Fibroblast of skin of left quadriceps (primary cell): ENCODE measurements around the gene SSNA1.

Experiments
- DNase-seq, 2 experiments: peaks; one replicate each; pipeline ENCODE4 v3.0.0-alpha.2; 2013; ENCODE audit warnings: low read depth in 2 of 2

SSNA1 gene

GRCh38 chr9:137152844-137153405, 35.6 kb upstream of the SSNA1 start:
- no peak for DNase-seq

- DNase-seq = peak in 1 of 2 experiments; percentile 6
Measured at GRCh38 chr9:137156567-137157375, 31.7 kb upstream of the SSNA1 start.

GRCh38 chr9:137157618-137158415, 30.7 kb upstream of the SSNA1 start:
- DNase-seq = no peak

- DNase-seq = no peak
Measured at GRCh38 chr9:137158625-137159024, 29.9 kb upstream of the SSNA1 start.

- DNase-seq = no peak
Measured at GRCh38 chr9:137159105-137160053, 29.1 kb upstream of the SSNA1 start.

GRCh38 chr9:137160054-137160425, 28.4 kb upstream of the SSNA1 start:
- no peak for DNase-seq

GRCh38 chr9:137160716-137161557, 27.5 kb upstream of the SSNA1 start:
- no peak for DNase-seq

GRCh38 chr9:137161558-137162486, 26.7 kb upstream of the SSNA1 start:
- no peak for DNase-seq

- DNase-seq = no peak
Measured at GRCh38 chr9:137162505-137163364, 25.7 kb upstream of the SSNA1 start.

- DNase-seq = no peak
Measured at GRCh38 chr9:137163365-137163715, 25.1 kb upstream of the SSNA1 start.

GRCh38 chr9:137163805-137164204, 24.7 kb upstream of the SSNA1 start:
- DNase-seq = no peak

GRCh38 chr9:137164370-137165249, 23.9 kb upstream of the SSNA1 start:
- no peak for DNase-seq

- no peak for DNase-seq
Measured at GRCh38 chr9:137165250-137165836, 23.1 kb upstream of the SSNA1 start.

- no peak for DNase-seq
Measured at GRCh38 chr9:137166380-137167229, 21.9 kb upstream of the SSNA1 start.

- DNase-seq = no peak
Measured at GRCh38 chr9:137167277-137167746, 21.2 kb upstream of the SSNA1 start.
